HepG2 (cell line): ENCODE measurements around the gene PPP1CB. TPM values are rescaled to one million over a fixed set of nuclear protein-coding genes. Genes with fewer than 3 reads are reported as not detected.

Experiments used
- ATAC-seq: fragments of 200-7000 bp; cut with Tn5 transposase; 3 replicates; pipeline ENCODE4 v1.9.1; 2020; ENCODE audit warnings: mild to moderate bottlenecking, moderate library complexity
- BruUV-seq: library from RNA; stranded (reverse); fragments of 400-500 nt; replicated peaks from 2 replicates; lab custom pipeline; 2021; lab: Mats Ljungman, UMichigan
- CTCF ChIA-PET: fragments of 300-600 bp; formaldehyde crosslinking; extraction: SDS; loops from one replicate; lab custom pipeline; 2021; ENCODE audit warnings: low total read pairs, inconsistent platforms, low intra/inter-chr PET ratio; lab: Yijun Ruan, JAX
- POLR2A ChIA-PET: fragments of 350-600 bp; sonication (Branson Sonifier 250); formaldehyde crosslinking; loops from one replicate; lab custom pipeline; 2020; ENCODE audit warnings: antibody characterized with exemption, inconsistent platforms; lab: Yijun Ruan, JAX
- DNase-seq: peaks from one replicate; pipeline ENCODE4 v3.0.0-alpha.2; 2015; ENCODE audit warnings: low spot score
- FAIRE-seq: peaks from 3 replicates; lab custom pipeline; 2011; peaks lifted over from hg19 to GRCh38; lab: Jason Lieb, UNC
- H2AFZ ChIP-seq: one replicate; pipeline ENCODE4 v1.6.1; 2011; ENCODE audit warnings: low read length, inconsistent platforms
- H3K27ac ChIP-seq: fragments of 300-600 bp; 3 replicates; pipeline ENCODE4 v1.8.0; 2011; ENCODE audit warnings: mixed run types, mild to moderate bottlenecking, mixed read lengths, low read length, inconsistent platforms; ENCODE audit not compliant: insufficient read depth; ENCODE audit errors: extremely low read length
- H3K27me3 ChIP-seq, 2 experiments: fragments of 200-600 bp in 1 of 2; 2 replicates in 1 of 2; 3 replicates in 1 of 2; pipeline versions ENCODE4 v1.6.0 to v1.8.0; 2011; ENCODE audit warnings: low read length in 2 of 2, mild to moderate bottlenecking in 2 of 2, moderate library complexity in 2 of 2, inconsistent platforms in 1 of 2; ENCODE audit not compliant: insufficient read depth in 2 of 2, control insufficient read depth in 1 of 2
- H3K36me3 ChIP-seq, 2 experiments: fragments of 200-600 bp in 1 of 2; replicated peaks in 1 of 2; 2 replicates in 1 of 2; 3 replicates in 1 of 2; pipeline versions ENCODE4 v1.5.1 to v1.8.0; 2011; ENCODE audit warnings: low read length in 2 of 2, inconsistent platforms in 1 of 2; ENCODE audit not compliant: insufficient read depth in 2 of 2, control insufficient read depth in 1 of 2
- H3K4me1 ChIP-seq: 2 replicates; pipeline ENCODE4 v1.5.1; 2012; ENCODE audit warnings: low read length, inconsistent platforms; ENCODE audit not compliant: insufficient read depth
- H3K4me2 ChIP-seq: 2 replicates; pipeline ENCODE4 v1.6.0; 2011; ENCODE audit warnings: low read depth, low read length, inconsistent platforms
- H3K4me3 ChIP-seq, 3 experiments: fragments of 200-600 bp in 1 of 3; sonication (generic), shearing (Covaris generic) in 1 of 3; replicated peaks in 1 of 3; 2 replicates each; pipeline ENCODE4 v1.5.1; 2011 to 2016; ENCODE audit warnings: low read length in 3 of 3, inconsistent platforms in 2 of 3, low read depth in 2 of 3, mild to moderate bottlenecking in 2 of 3, control low read depth in 1 of 3, mixed read lengths in 1 of 3; ENCODE audit not compliant: insufficient read depth in 1 of 3
- H3K79me2 ChIP-seq: one replicate; pipeline ENCODE4 v1.6.1; 2011; ENCODE audit warnings: low read length, inconsistent platforms; ENCODE audit not compliant: insufficient read depth
- H3K9ac ChIP-seq: 2 replicates; pipeline ENCODE4 v1.6.0; 2011; ENCODE audit warnings: mild to moderate bottlenecking, low read depth, low read length, inconsistent platforms; ENCODE audit not compliant: insufficient read depth
- H3K9me3 ChIP-seq: 2 replicates; pipeline ENCODE4 v1.5.1; 2012; ENCODE audit warnings: mild to moderate bottlenecking, low read length
- H4K20me1 ChIP-seq: 2 replicates; pipeline ENCODE4 v1.6.0; 2011; ENCODE audit warnings: inconsistent platforms, mild to moderate bottlenecking, low read length, moderate library complexity; ENCODE audit not compliant: insufficient read depth
- AGO2 ChIP-seq: fragments of 200-400 bp; formaldehyde crosslinking; optimal IDR thresholded peaks from 2 replicates; pipeline ENCODE3; 2017; ENCODE audit warnings: mild to moderate bottlenecking, low read depth, low read length, moderate library complexity
- ARID5B ChIP-seq: IDR thresholded peaks from 2 replicates; pipeline ENCODE4 v1.4.0; 2020; ENCODE audit warnings: mild to moderate bottlenecking, missing genetic modification reagents
- CCDC6 ChIP-seq: sonication (generic); formaldehyde crosslinking; IDR thresholded peaks from 2 replicates; pipeline ENCODE4 v1.8.1; 2022; ENCODE audit warnings: mild to moderate bottlenecking, missing genetic modification reagents, moderate library complexity
- PHF5A ChIP-seq: IDR thresholded peaks from one replicate; pipeline ENCODE4 v1.6.1; 2018; ENCODE audit warnings: low read depth, missing genetic modification reagents; ENCODE audit not compliant: unreplicated experiment
- REL ChIP-seq: sonication (generic); formaldehyde crosslinking; conservative IDR thresholded peaks from 2 replicates; pipeline ENCODE4 v1.8.0; 2022; ENCODE audit warnings: mild to moderate bottlenecking, missing genetic modification reagents, moderate library complexity
- SMARCE1 ChIP-seq: fragments of 450-650 bp; IDR thresholded peaks from 2 replicates; pipeline ENCODE4 v1.6.1; 2017; ENCODE audit warnings: borderline replicate concordance
- ZFP36L1 ChIP-seq: sonication (generic); formaldehyde crosslinking; IDR thresholded peaks from 2 replicates; pipeline ENCODE4 v1.8.0; 2022; ENCODE audit warnings: mild to moderate bottlenecking, missing genetic modification reagents, moderate library complexity
- ZNF17 ChIP-seq: sonication (generic); formaldehyde crosslinking; IDR thresholded peaks from 2 replicates; pipeline ENCODE4 v1.5.0; 2020; ENCODE audit warnings: mild to moderate bottlenecking, missing genetic modification reagents
- ZNF33A ChIP-seq: sonication (generic); formaldehyde crosslinking; IDR thresholded peaks from 2 replicates; pipeline ENCODE4 v1.5.1; 2020; ENCODE audit warnings: missing genetic modification reagents, mild to moderate bottlenecking, moderate library complexity, borderline replicate concordance
- ZSCAN25 ChIP-seq: sonication (generic); formaldehyde crosslinking; IDR thresholded peaks from 2 replicates; pipeline ENCODE4 v1.8.0; 2022; ENCODE audit warnings: mild to moderate bottlenecking, missing genetic modification reagents
- WGBS: methylation state at CpG from one replicate; pipeline ENCODE4 v1.1.6; 2017; ENCODE audit warnings: low lambda C conversion rate; 5-methylcytosine and 5-hydroxymethylcytosine counted together
- in situ Hi-C: cut with HindIII; loops from 2 replicates; pipeline ENCODE4 v1.10.0; 2017; ENCODE audit warnings: low pct_unique_long_range_greater_than_20kb; ENCODE audit not compliant: extremely low pct_ligation_motif_present
- intact Hi-C: fragments of 100-400 bp; cut with micrococcal nuclease; formaldehyde crosslinking; loops from one replicate; pipeline ENCODE4 v1.10.0; 2022; ENCODE audit not compliant: unreplicated experiment
- polyA plus RNA-seq, 8 experiments: library from polyadenylated mRNA; depleted of rRNA in 3 of 8; stranded (reverse) in 7 of 8; unstranded in 1 of 8; fragments of >200 nt; fragmentation: Illumina TruSeq in 4 of 8; extraction: Trizol in 4 of 8; gene quantifications; 2 replicates each; pipeline versions ENCODE4 v1.2.1 to v1.2.3, GENCODE V29; 2011 to 2016; ENCODE audit warnings: low read depth in 4 of 8, missing spikeins in 1 of 8, mixed read lengths in 1 of 8; ENCODE audit not compliant: insufficient read depth in 1 of 8
- total RNA-seq, 5 experiments: library from RNA; depleted of rRNA; stranded (reverse); fragments of >200 nt; fragmentation: Illumina TruSeq; extraction: Trizol; gene quantifications; 2 replicates each; pipeline ENCODE4 v1.2.3, GENCODE V29; 2016; ENCODE audit warnings: low read depth in 1 of 5

Gene PPP1CB
- total and polyA plus RNA-seq, 2 of the 13 experiments (the other 11 are each of a cell fraction or from before 2014, with no cell fraction given), result 46.9 to 109 TPM

- CTCF ChIA-PET, result no interaction called here
- no peak overlapping the region for H3K27ac ChIP-seq
- H4K20me1 ChIP-seq, result peaks cover 73% of the 10 kb centered on the region
- intact Hi-C loops (no loop called here), in situ Hi-C loops (loop anchor here (10.0 kb wide), 1 partner anchor 161 kb away; no protein-coding TSS in a partner anchor)
- H3K9ac ChIP-seq, result no peak overlapping the region
- H2AFZ ChIP-seq, result no peak overlapping the region
- no peaks in the 10 kb centered on the region for H3K9me3 ChIP-seq
- no TSS peak for BruUV-seq
- peaks cover 39% of the 10 kb centered on the region for H3K4me1 ChIP-seq
- FAIRE-seq (no peak), ATAC-seq (no peak), DNase-seq (no peak)
- H3K27me3 ChIP-seq, result no peaks in the 10 kb centered on the region; a peak in 1 of 5 replicates
- POLR2A ChIA-PET, result no interaction called here
- H3K4me2 ChIP-seq, result 0 out of 2 replicates have a peak overlapping the region, but pooled peaks have one; percentile 82
- no peak overlapping the region for H3K4me3 ChIP-seq
- peaks cover 4 to 7% of the 10 kb centered on the region in 2 experiments; a peak in 4 of 5 replicates for H3K36me3 ChIP-seq
- TF ChIP-seq ZNF33A (CRISPR knock-in tag) (no peak), PHF5A (CRISPR knock-in tag) (no peak), REL (CRISPR knock-in tag) (no peak), ZSCAN25 (no peak), ZNF17 (CRISPR knock-in tag) (no peak), SMARCE1 (no peak), AGO2 (no peak), CCDC6 (CRISPR knock-in tag) (no peak), ARID5B (CRISPR knock-in tag) (no peak), ZFP36L1 (CRISPR knock-in tag) (no peak)
- TF ChIP-seq, all 625 proteins: peak for 0
- 90% methylated on average over 3 of the region's 3 CpGs for WGBS
- H3K79me2 ChIP-seq, result peaks cover 77% of the 10 kb centered on the region
Observed at GRCh38 chr2:28755421-28755820, 3.8 kb downstream of the PPP1CB start.
